Measurements from ENCODE around the gene DCLRE1C.

DNA sequence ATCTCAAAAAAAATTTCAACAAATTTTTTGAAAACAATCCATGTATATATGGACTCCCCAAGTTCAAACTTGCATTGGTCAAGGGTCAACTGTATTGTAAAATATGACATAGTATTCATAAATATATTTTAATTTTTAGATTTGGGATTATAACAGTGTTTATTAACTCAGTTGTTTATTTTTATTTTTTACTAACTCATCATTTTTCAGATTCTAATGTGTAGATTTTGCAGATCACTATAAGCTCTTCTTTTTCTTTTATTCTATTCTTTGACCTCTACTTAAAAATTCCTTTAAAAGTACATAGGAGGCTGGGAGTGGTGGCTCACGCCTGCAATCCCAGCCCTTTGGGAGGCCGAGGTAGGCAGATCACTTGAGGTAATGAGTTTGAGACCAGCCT is 14.0 kb upstream of the DCLRE1C start:
- TF ChIP-seq POLR2AphosphoS5 (IDR thresholded peaks at IDR 0.05; ENCODE audit: borderline replicate concordance, low read depth, low read length) (no peak), EZH2 (IDR thresholded peaks at IDR 0.05) (no peak), FOXP2 (optimal IDR thresholded peaks at IDR 0.05; ENCODE audit: control extremely low read depth, extremely low read length, insufficient read depth) (no peak)

Measured in SK-N-MC (cell line).